GM21717 (cell line): ENCODE results near the gene IP6K3.

Experiments used
- ATAC-seq: cut with Tn5 transposase; IDR thresholded peaks from one replicate; pipeline ENCODE4 v1.9.1; 2021; ENCODE audit warnings: mild to moderate bottlenecking, moderate library complexity; ENCODE audit not compliant: unreplicated experiment

The IP6K3 gene

DNA sequence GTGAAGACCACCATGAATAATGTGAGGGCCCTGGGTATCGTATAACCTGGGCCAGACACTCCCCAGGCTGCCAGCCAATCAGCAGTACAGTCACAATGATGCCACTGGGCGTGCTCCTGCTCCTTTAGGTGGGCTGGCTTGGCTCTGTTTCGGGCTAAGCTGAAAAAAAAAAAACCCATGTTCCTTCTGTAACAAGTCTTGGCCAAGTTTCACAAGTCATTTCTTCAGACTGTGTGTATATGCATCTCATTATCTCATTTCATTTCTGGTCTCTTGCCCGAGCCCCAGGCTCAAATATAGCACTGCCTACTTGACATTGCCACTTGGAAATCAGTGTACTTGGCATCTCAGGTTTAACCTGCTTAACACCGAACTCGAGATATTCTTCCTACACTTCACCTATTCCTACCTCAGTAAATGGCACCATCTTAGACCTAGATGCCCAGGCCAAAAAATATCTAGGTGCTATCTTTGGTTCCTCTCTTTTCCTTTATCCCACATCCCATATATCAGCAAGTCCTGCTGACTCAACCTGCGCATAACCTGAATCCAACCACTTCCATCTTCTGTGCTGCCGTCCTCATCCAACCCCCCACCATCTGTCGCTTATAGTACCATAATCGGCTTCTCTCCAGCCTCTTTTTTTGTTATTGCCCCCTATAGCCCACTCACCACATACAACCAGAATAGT is 37.0 kb downstream of the IP6K3 start:
- ATAC-seq, result no peak

DNA sequence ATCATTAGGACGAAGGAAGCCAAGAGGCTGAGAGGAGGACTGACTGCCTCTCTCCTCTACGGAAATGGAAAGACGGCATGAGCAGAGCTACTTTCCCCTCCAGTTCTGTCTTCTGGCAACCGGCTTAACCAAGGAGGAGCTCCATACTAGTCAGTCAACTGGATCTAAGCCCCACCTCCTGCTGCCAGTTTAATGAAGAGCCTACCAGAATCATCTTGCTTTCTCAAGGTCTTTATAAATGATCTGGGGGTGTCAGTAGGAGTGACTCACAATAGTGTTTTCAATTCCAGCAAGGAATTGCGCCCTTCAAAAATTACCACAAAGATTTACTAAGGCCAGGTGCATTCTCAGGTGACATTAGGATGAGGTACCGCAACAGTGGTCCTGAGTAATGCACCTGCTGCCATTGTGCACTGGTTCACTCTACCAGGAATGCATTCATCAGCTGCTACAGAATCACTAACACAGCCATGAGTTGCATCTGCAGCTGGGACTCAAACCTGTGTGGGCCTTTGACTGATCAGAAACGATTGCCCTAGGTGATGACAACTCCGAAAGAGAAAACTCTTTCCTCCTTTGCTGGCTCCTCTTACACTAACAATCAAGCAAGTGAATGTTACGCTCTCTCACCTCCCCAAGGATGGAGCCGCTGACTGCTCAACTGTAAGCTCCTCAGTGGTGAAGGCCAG is 38.0 kb downstream of the IP6K3 start:
- ATAC-seq, result no peak

DNA sequence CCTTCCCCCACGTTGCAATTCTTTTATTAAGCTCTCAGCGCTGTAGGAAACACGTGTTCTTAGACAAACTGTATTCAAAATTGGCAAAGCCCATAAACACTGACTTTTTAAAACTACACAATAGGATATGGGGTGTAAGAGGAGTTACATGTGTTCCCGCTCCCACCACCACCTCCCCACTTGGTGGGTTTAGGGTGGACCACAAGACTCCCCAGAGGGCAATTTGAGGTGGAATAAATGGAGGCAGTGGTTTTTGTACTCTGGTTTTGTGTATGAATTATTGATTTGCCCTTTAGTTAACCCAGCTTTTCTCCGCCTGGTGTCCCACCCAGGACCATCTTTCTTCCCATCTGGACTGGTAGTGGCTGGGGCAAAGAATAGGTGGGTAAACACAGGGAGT is 38.9 kb downstream of the IP6K3 start:
- no peak for ATAC-seq

DNA sequence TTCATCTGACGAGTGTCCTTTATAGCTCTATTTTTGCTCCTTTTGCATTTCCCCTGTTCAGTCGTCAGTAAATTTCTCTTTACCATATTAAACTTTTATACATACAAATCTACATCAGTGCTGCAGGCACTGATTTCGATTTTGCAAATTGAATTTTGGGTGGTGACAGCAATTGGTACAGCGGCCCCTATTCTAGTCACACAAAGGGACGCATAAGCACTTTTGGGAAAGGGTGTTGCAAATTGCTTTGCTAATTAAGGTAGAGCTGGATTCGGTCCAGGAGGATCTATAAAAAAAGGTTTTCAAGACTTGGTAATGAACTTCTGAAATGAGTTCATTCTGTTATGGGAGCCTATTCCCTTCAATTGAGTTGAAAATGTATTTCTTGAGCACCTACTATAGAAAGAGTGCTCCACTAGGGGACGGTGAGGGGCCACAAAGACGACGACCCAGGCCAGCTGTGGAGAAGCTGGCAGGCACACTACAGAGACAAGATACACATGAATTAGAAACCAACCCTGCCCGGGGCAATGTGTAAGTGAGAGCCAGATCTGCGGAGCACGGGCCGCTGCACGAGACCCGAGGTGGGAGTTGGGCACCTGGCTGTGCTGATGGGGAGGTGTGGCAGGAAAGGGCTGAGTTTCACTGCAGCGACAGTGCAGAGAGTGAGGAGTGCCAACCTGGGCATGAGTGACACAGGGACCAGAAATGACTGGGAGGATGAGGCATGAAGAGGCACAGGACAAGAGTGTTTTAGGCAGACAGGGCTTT is 40.6 kb downstream of the IP6K3 start:
- no peak for ATAC-seq

DNA sequence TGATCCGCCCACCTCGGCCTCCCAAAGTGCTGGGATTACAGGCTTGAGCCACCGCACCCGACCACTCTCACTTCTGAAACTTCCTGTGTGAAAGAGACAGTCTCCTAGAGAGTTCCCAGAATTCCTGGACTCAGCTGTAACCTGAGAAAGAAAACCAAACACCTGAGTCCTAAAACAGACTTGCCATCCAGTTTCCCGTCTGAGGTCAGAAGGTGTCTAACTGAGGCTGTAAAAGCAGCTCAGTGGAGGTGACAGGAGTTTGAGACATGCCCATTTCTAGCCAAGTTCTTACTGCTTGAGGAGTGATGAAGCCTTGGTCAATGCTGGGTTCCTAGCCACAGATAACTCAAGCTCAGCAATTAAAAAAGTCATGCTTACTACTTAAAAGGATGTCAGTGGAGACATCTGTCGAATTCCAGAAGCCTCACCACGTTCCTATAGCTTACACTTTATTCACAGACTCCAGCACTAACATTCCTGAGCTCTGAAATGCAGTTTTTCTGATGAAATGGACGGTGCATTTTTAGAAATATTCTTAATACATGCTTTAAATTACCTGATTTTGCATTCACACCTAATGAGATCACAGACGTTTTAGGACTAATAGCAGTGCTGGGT is 41.3 kb downstream of the IP6K3 start:
- no peak for ATAC-seq

DNA sequence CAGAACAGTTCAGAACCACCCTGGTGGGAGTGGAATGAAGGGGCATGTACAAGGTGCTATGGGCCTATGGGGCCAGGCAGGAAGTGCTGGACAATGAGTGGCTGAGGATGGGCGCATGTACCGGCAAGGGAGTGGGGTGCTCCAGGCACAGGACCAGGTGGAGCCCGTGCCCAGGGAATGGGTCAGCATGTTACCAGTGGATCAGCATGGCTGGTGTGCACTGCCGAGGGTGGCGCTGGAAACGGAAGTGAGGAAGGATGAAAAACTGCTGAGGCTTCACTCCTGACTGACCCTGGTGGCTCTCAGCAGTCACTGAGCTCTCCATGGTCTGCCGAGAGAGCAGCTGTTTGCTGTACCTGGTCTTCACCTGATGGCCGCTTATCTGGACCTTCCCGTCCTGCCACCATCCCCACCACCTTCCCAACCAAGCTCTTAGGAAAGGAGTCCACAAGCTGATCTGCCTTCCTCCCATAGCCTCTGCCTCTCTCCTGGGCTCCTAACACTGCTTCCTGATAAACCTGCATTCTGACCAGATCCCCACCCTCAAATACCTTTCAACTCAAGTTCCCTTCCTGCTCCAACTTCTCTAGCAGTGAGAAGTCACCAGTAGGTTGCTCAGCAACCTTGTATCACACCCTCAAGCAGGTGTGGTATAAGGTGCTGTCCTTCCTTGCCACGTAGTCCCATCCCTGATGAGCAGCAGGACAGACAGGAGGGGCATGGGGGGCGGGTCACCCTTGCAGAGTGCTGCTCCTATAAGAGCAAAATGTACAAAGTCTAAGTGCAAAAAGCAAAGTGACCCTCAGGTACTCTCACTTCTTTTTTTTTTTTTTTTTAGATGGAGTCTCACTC is 42.3 kb downstream of the IP6K3 start:
- ATAC-seq, result no peak

DNA sequence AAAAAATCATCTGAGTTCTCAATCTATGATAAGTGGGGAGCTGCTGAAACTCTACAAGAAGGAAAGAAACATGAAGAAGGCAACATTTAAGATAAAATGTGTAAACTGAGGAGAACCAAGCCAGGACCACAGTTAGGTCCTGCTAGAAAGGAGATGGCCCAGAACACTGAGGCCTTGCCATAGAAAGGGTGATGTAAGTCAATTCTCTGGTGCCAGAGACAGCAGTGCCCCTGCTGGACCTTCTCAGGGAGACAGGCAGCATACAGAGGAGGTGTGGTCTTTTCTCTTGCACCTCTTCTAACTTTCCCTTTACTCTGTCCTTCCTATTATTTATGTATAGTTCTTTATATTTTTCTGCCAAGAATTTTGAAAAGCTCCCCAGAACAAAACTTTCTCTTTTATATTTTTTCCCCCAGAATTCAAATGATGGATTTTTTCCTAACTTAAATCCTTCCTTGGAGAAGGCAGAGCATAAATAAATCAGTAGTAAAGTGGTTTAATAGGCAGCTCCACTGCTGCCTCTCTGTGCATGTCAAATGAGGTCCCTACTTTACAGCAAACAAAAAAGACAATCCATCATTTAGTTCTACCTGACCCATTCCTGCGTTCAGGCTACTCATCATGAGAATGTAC is 44.2 kb downstream of the IP6K3 start:
- ATAC-seq, result no peak

DNA sequence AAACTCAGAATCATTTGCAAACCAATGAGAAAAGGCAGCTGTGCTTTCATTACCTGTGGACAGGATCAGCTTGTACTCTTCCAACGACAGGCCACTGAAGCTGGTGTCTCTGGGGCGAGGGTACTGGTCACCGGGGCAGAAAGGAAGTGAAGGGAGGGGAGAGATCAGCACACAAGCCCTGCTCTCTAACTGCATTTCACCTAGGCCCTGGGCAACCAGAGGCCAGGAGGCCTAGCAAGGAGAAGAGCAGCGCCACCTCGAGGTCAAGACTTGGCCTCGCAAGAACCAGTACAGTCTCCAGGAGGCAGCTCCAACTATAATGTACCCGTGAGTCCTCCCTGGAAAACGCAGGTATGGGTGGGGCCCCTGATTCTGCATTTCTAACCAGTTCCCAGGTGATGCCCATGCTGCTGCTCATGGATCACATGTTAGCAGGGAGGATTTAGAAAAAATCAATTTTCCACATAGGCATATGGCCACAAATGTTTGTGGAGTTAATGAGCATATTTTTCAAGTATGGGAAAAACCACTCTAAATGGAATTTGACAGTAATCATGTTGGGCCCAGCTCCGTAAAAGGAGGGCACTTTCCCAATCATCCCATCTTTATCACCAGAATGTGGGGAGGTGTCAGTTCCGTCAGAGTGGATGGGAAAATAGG is 46.2 kb downstream of the IP6K3 start:
- ATAC-seq, result no peak

DNA sequence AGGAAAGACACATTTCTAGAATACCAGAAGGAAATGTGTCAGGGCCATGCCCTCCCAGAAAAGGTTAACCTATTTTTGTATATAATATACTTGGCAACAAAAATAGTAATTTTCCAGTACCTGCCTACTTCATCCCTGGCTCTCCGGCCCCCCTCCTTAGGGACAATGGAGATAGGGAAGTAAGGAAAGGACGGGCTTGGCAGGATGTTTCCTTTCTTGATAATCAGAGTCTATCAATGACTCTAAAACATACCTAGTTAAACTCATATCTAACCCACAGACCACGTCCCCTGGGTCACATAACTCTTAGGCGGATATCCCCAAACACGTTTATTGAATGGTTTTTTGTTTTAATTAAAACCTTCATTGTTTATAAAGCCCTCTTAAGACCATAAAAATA is 47.0 kb downstream of the IP6K3 start:
- no peak for ATAC-seq

DNA sequence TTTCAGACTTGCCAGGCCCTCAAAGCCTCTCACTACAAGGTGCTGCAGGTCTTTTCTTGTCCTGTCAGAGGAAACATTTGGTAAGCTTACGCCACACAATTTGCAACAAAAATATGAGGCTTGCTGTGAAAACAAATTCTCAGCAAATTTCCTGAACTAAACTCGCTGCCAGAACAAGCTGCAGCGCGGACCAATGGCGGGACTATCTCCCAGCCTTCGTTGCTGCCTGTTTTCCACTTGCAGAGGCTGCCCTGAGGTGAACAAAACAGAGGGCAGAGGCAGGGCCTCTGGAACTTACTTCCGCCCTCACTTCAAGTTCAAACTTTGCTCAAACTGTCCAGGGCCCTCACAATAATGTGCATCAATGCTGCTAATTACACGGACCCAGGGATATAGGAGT is 47.6 kb downstream of the IP6K3 start:
- no peak for ATAC-seq

DNA sequence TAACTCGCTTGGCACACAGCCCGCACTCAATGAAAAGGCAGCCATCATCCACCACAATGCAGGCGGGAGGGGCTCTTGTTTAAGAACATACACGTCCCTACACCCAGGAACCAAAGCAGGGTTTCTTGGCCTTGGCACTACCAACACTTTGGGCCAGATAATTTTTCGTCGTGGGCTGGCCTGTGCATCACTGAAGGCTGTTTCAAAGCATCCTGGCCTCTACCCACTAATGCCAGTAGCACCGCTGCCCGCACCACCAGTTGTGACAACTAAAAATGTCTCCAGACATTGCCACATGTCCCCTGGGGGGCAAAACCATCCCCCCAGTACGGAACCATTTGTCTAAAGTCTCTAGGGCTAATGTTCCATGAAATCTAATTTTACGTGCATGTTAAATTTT is 48.2 kb downstream of the IP6K3 start:
- no peak for ATAC-seq

DNA sequence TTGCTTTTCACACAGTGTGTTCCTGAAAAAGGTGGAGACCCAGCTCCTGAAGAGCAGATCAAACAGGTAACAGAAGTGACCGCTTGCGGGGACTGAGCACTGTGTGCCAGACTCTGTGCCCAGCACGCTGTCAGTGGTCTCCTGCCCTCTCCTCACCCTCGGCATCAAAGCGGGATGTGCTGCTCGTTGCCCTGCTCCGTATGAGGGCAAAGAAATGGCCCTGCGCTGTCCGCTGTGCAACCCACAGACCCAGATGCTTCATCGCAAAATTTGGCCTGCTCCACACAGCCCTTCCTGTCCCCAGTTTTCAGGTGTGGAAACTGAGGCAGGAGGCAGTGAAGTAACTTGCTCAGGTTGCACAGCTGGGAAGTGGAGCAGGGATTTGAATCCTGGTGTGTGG is 48.9 kb downstream of the IP6K3 start:
- no peak for ATAC-seq

DNA sequence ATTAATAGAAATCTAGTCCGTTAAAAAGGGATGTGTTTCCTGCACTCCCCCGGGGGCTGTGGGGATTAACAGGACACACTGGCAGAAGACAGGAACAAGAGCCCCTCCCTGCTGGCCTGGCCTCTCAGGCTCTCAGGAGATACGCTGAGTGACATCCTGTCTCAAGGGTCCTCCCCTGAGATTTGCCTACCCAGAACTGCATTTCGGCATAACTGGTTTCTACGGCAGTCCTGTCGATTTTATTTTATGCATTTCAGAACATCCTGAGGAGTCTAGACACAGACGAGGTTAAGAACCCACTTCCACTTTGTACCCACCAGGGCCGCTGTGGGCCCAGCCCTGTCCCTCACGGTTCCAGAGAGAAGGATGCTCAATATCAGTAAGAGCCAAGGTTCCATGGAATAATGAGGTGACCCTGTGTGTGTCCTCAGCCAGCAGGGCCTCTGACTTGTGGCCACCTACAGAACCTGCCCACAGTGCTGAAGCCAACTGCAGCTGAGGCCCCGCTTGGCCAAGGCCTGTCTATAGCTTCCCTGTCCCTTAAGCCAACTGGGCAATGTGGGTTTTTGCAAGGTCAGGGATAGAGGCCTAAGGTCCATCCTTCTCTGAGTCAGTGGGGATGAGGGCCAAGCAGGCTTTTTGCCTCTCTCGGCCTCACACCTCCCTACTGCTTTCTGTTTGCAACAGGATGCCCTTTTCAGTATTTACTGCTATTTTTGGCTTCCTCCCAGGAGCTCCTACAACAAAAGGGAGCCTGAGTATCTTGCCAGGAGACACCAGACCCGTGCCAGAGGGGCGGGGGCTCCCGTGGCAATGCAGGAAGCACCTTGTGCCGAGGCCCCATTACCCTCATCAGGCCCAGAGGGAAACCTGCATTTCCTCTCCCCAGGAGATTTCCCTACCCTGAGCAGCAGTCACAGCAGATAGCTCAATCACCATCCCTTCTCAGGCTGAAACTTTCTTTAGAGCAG is 49.9 kb downstream of the IP6K3 start:
- no peak for ATAC-seq

DNA sequence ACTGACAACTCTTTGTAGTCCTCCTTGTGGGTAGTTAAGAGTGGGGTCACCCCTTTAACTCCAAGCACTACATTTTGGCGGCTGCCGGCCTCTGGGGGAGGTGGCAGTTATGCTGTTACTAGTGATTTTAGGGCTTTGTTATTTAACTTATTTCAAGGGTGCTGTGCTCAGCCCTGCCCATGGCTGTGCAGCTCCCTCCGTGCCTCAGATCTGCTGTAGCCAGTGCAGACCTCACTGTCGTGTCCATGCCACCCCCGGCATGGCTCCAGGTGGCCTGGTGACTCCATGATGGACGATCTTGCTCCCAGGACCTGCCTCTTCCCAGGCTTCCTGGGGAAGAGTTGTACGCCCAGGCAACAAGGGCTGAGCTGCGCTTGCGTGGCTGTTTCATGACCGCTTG is 50.6 kb downstream of the IP6K3 start:
- no peak for ATAC-seq

DNA sequence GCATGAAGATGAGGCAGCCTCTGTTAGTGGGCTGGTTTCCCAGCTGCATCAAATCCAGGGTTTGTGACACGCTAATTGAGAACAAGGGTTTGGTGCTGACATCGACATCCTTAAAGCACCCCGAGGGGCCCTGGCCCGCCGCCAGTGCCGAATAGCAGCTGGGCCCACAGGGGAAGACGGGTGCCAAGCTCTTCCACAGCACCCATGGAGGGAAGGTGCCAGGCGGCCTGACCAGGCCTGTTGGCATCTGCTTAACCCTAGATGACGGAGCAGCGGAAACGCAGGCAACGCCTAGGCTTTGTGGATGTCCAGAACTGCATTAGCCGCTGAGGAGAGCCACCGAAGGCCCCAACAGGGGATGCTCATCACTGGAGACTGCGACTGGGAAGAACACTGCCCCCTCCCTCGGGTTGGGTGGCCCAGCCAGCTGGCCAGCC is 51.2 kb downstream of the IP6K3 start:
- no peak for ATAC-seq

DNA sequence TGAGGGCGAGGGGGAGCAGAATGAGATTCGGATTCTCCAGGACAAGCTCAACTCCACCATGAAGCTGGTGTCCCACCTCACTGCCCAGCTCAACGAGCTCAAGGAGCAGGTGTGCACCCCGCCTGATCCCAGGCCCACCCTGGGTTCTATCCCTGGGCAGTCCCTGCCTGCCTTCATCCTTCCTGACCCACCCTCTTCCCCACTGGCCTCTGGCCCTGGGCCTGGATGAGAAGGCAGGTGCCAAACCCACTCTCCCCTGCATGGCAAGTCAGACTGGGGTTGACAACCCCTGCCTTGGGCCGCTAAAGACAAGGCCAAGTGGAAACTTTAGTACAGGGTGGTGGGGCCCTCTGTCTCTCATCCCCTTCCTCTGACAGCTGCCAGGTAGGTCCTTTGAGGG is 51.7 kb downstream of the IP6K3 start:
- no peak for ATAC-seq

DNA sequence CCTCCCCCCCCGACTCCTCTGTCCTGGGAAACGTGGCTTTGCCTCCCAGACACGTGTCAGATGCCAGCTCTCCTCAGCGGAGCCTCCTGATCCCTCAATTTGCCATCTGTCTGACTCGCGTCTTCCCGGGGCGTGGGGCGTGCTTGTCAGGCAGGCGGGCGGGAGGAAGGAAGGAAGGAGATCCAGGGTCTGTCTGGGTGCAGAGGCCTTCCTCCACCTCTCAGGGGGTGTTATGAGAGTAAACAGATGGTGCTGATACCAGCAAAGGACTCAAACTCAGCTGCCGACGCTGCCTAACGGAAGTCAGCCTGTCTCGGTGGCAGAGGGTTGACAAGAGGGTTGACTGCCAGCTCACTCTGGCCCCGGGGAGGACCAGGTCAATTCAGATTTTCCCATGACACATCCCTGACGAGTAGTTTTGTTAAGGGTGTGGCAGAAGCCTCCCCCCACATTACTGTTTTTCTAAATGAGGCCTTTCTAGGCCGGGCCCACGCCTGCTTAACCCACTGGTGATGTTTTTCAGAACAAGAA is 52.2 kb downstream of the IP6K3 start:
- ATAC-seq, result no peak
